NT2/D1 (cell line): ENCODE data around the gene USB1.

Source experiments
- SUZ12 ChIP-seq: IDR thresholded peaks from 2 replicates; pipeline ENCODE4 v1.6.1; 2011; ENCODE audit not compliant: insufficient read length, insufficient read depth; ENCODE audit errors: extremely low read depth
- YY1 ChIP-seq: IDR thresholded peaks from 2 replicates; pipeline ENCODE4 v1.6.1; 2011; ENCODE audit not compliant: insufficient read length, insufficient read depth
- ZNF274 ChIP-seq: IDR thresholded peaks from 2 replicates; pipeline ENCODE4 v1.6.1; 2011; ENCODE audit warnings: mild to moderate bottlenecking, low read depth, low read length

DNA sequence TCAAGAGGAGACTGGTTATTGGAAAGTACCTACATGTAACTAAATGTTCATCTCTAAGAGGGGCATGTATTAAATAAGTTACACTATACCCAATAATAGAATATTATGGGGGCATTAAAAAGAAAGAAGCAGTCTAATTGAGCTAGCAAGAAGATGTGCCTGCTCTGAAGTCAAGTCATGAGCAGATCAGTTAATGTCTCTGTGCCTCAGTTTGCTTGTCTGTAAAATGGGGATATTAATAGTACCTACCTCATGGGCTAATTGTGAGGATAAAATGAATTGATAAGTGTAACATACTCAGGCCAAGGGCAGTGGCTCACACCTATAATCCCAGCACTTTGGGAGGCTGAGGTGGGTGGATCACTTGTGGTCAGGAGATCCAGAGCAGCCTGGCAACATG, 33.3 kb upstream of the USB1 start:
- TF ChIP-seq ZNF274 (no peak), YY1 (no peak), SUZ12 (no peak)
